22Rv1 (cell line): ENCODE measurements around the gene YIPF3.

Experiments
- H3K27ac ChIP-seq: fragments of 450-650 bp; 2 replicates; pipeline ENCODE4 v1.5.1; 2017
- CTCF ChIP-seq: fragments of 450-650 bp; IDR thresholded peaks from 2 replicates; pipeline ENCODE4 v1.5.1; 2017; ENCODE audit warnings: mild to moderate bottlenecking
- ZFX ChIP-seq: fragments of 450-650 bp; IDR thresholded peaks from 2 replicates; pipeline ENCODE4 v1.6.1; 2017; ENCODE audit warnings: antibody characterized with exemption, borderline replicate concordance

The YIPF3 gene

DNA sequence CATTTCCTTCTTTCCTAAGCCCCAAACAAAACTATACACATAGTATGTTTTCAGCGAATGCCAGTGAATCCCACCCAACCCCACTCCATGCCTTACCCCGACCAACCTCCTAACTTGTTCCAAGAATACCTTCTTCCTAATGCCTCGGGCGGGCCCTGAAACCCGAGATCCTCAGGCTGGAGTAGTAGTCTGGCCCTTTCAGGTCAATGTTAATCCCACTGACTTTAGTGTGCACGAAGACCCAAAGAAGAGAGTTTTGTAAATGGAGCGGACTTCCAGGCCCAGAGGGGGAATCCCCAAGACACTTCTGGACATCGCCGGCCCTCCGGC, 394 bp downstream of the YIPF3 start:
- no peak for TF ChIP-seq ZFX
- TF ChIP-seq CTCF: no peak
- peak overlapping the region; percentile 68 for H3K27ac ChIP-seq

- TF ChIP-seq ZFX (no peak), CTCF (no peak)
- peak overlapping the region; percentile 68; the same call in 1 of the 2 replicates for H3K27ac ChIP-seq
Observed at GRCh38 chr6:43515808-43516207, 918 bp downstream of the YIPF3 start.

DNA sequence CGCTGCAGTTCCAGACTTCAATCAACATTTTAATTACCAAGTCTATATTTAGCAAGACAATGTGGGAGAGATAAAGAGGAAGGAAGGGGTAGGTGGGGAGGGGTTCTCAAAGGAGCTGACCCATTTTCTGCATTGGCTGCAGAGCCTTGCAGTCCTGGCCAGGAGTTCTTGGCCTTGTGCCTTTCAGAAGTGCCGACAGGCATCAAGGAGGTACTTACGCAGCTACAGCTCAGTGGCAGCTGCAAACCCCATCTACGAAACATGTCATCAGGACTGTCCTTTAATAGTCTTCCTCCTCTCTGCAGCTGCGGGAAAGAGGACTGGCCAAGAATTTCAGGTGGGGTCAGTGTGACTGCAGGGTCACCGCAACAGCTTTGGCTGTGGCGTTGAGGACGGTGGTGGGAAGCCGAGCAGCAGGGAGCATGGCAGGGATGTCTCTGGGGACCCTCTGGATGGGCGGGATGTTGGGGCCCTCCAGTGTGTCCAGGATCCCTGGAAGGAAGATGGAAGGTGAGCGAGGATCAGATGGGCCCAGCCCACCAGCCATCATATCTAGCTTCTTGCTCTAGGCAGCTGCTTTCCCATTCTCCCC, 4.8 kb downstream of the YIPF3 start:
- TF ChIP-seq CTCF: no peak
- TF ChIP-seq ZFX: no peak
- peak overlapping the region; percentile 93 for H3K27ac ChIP-seq

- H3K27ac ChIP-seq: peak overlapping the region; percentile 93
- TF ChIP-seq CTCF (no peak), ZFX (no peak)
Observed at GRCh38 chr6:43510827-43511163, 5.9 kb downstream of the YIPF3 start.

DNA sequence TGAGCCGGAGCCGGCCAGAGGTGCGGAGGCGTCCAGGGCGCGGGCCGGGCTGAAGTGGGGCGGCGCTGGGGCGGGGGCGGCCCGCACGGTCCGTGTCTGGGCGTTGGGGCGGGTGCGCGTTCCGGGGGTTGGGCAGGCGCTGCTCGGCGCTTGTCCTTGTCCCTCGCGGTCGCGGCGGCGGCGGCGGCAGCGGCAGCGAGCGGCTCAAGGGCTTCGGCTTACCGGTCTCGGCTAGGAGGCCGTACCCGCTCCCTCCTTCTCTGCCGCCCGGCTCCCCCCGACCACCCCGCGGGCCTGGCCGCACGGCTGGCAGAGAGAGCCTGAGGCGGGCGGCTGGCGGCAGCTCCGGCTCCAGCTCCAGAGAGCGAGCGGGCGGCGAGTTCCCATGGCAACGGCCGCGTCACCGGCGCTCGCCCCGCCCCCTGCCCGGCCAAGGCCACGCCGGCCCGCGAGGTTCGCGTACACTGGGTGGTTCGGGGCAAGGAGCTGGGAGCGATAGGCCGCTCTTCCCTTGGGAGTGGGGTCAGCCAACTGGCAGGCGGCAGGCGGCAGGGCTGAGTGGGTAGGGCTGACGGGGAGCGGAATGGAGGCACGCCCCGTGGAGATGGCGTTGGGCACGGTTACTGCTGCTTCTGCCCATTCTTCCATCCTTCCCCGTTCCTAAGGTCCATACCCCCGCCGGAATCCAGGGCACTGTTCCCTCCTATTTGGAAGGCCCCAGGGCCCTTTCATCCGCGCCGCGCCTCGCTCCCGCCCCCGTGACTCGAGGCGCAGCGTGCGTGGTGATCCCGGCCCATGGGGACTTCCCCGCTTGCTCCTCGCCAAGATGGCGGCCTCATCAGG, 6.5 kb downstream of the YIPF3 start, which contains the start of gene LRRC73:
Gene LRRC73, minus strand, starts transcription at position 363 of the 843 bp plus-strand sequence. CDS start 561 bp downstream, outside the sequence.
- H3K27ac ChIP-seq: peak within 1 kb of the TSS; percentile 93
- no peak for TF ChIP-seq ZFX
- TF ChIP-seq CTCF: no peak

DNA sequence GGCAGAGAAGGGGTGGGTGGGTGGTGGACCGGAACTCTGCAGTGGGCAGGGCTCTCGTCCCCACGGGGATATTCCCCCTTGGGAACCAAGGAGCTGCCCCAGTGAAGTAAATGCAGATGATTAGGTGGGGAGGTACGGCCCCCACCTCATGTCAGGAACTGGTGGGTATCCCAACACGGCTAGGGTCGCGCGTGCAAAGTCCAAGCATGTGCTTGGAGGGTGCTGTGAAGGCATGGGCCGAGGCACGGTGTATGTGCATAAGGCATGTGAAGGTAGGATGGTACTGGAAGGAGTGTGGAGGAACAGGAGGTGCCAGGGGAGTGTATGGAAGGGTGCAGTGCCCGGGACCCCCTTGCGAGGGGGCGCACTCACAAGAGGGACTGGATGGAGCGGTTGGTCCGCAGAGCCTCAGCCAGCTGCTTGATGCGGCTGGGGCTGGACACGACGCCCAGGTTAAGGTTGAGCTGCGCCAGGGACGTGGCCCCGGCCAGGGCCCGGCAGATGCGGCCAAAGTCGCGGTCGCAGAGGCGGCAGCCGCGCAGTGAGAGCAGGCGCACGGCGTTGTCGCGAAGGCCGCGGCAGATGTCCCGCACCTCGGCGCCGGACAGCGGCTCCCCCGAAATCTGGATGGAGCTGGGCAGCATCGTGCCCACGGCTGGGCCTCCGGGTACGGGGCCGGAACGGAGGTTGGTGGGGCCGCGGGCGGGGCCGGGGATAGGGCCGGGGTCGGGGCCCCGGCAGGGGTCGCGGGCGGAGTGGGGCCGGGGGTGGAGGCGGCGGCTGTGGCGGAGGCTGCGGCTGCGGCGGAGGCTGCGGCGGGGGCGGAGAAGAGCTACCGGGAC, 7.4 kb downstream of the YIPF3 start:
- no peak for TF ChIP-seq CTCF
- no peak for TF ChIP-seq ZFX
- peak overlapping the region; percentile 93 for H3K27ac ChIP-seq
